Measurements from ENCODE around the gene AIFM3.

- TF ChIP-seq CTCF (IDR thresholded peaks at IDR 0.05): no peak
- no peak for TF ChIP-seq EZH2 (IDR thresholded peaks at IDR 0.05; ENCODE audit: borderline replicate concordance, insufficient read depth, low read depth, low read length, poor library complexity, severe bottlenecking)
Measured at GRCh38 chr22:20993304-20994127, 26.5 kb downstream of the AIFM3 start.
